Measurements from ENCODE around the gene SHCBP1L.
A peak's percentile ranks its signal among the peaks of the same experiment; 100 is the strongest.

The SHCBP1L gene

DNA sequence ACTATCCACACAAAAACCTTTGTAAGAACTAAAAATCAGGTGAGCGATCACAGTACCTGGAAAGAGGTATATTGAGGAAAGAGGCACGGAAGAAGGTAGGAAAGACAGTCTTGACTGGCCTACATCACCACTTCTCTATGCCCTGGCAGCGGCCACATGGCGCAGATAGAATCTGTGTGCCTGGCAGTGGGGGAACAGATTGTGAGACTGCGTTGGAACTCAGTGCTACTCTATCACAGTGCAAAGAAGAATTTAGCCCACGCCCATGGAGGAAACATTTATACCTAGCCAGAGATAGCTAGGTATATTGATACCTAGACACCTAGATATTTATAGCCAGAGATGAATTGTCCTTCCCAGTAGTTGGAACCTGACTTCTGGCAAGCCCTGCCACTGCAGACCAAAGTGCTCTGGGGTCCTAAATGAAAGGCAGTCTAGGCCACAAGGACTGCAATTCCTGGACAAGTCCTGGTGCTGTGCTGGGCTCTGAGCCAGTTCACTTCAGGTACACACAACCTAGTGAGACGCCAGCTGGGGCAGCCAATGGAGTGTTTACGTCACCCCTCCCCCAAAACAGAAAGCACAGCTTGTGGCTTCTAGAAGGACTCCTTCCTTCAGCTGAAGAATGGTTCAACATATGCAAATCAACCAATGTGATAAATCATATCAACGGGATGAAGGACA lies 61.9 kb downstream of the SHCBP1L start:
- DNase-seq (ENCODE audit: low read depth in 2 of 2), result no peak

DNA sequence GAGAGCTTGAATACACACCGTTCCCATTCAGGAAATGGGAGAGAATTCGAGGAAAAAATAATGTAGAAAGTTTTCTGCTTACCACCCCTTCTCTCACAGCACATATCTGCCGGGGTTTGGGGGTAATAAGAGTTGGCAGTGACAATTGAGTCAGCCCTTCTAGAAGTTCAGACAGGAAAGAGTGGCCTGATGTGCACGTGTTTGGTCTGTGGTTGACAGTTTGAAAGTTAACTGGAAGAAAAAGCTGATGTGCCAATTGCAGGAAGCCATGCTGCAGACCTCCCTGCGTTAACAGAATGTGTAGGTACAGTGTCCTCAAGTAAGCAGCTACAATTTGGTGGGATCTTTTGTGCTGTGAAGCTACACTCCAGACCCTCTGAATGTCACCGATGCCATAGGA lies 63.0 kb downstream of the SHCBP1L start:
- DNase-seq (ENCODE audit: low read depth in 2 of 2), result no peak

DNA sequence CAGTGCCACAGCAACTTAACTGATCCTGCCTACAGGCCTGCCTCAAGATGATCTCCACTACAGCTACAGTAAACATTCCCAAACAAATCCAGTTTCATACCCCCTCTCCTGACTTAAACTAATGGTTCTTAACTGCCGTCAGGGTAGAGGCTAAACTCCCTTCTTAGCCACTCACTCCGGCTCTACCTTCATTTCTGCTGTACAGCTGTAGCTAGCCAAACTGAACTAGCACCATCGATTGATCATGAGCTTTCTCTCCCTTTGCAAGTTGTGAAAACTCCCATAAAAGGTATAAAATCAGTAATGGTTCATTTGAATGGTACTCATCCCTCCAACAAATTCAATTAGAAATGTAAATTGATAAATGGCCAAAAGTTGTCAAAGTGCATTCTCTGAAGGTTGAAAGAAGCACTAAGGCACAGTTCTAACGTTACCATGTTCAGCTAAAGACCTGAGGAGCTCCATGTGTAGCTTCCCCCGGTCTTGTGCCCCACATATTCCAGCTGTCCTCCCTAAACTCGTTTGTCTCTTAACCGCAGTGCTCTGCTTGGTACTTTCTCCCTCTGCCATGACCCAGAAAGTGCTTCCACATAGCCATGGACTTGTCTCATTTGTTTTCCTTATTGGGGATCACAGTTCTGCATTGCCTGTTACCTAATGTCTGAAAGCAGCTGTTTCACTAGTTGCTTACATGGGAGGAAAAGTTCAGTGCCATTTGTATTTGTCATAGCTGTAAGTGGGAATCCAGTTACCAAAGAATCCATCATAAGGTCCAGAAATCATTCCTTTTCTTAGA lies 64.0 kb downstream of the SHCBP1L start:
- DNase-seq (ENCODE audit: low read depth in 2 of 2), result no peak

DNA sequence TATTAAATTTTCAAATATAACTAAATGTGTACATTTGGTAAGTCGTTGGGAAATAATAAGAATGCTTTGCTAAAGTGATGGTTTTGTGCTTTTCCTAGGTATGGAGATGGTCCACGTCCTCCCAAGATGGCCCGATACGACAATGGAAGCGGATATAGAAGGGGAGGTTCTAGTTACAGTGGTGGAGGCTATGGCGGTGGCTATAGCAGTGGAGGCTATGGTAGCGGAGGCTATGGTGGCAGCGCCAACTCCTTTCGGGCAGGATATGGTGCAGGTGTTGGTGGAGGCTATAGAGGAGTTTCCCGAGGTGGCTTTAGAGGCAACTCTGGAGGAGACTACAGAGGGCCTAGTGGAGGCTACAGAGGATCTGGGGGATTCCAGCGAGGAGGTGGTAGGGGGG lies 66.0 kb downstream of the SHCBP1L start:
- no peak for DNase-seq (ENCODE audit: low read depth in 2 of 2)

DNA sequence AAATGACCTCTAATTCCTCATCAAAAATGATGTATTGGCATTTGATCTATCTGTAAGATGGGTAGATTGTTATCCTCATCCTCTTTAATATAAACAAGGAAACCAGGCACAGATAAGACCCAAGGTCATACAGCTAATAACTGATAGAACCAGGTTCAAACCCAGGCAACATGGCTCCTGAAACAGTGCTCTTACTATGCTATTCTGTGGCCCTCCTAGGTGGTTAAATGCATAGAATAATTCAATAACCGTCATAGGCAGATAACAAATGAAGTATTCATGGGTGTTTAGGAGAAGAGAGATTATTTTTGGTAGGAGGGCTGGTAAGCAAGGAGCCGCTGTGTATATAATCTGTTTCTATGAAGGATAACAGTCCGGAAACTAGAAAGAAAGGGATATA lies 67.4 kb downstream of the SHCBP1L start:
- DNase-seq (ENCODE audit: low read depth in 2 of 2), result no peak

DNA sequence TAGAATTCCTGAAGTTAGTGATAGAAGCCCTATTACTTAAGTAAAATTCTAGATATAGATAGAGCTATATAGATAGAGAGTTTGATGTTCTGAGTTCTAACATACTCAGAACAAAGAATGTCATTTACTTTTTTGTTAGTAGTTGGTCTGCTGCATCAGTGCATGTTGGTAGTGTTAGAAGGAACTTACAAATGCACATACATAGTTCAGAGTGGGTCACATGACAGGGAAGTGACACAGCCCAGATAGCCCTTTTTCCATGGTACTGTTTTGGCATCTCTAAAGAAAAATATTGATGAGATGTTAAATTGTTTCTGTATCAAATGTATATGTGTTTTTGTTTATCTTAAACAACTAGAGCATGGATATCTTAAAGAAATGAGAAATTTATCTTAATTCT lies 68.1 kb downstream of the SHCBP1L start:
- no peak for DNase-seq (ENCODE audit: low read depth in 2 of 2)

DNA sequence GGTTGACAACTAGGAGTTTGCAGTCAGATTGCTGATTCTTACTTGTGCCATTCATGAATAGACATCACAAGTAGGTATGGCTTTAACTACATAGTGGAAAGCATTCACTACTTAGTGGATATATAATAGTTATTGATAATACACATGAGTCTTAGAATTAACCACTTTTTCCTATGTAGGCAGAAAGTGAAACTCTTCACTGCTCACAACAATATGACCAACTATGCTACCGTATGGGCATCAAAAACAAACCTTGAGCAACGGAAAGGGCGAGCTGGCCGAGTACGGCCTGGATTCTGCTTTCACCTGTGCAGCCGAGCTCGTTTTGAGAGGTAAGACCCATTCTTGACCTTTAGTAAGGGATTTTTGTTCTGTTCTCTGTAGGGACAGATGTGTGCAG lies 75.1 kb downstream of the SHCBP1L start:
- DNase-seq (ENCODE audit: low read depth in 2 of 2), result peak in 1 of 2 donors; percentile 13

DNA sequence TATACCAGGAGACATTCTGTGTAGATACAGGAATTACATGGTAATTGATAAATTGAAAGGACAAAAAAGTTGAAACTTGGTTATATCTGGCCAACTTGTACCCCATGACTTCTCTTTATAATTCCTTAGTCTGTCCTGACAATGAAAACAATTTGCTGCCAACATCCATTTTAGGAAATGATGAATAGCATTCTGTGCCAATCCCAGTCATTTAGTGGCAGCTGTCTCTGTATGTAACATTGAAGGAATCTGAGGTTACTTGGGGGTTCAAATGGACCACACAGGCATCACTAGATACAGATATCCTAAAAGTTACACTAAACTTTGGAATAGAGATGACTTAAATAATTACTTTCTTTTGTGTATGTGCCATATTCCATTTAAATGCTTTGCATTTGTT lies 75.6 kb downstream of the SHCBP1L start:
- no peak for DNase-seq (ENCODE audit: low read depth in 2 of 2)

DNA sequence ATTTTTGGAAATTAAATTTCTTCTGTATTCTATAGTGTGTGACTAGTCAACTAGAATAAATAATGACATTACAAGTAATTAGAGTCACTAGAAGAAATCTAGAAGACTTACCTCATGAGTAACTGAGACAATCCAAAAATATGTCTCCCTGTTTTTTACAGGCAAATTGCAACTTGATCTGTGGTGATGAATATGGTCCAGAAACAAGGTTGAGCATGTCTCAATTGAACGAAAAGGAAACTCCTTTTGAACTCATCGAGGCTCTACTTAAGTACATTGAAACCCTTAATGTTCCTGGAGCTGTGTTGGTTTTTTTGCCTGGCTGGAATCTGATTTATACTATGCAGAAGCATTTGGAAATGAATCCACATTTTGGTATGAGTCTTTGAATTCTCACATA lies 77.1 kb downstream of the SHCBP1L start:
- DNase-seq (ENCODE audit: low read depth in 2 of 2), result no peak

DNA sequence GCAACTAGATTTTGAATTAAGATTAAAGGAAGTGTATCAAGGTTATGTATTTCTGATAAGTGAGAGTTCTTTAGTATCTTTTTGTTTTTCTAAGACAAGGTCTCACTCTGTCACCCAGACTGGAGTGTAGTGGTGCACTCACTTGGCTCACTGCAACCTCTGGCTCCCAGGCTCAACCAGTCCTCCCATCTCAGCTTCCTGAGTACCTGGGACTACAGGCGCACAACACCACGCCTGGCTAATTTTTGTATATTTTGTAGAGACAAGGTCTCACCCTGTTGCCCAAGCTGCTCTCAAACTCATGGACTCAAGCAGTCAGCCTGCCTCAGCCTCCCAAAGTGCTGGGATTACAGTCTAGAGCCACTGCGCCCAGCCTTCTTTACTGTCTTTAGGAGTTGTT lies 80.1 kb downstream of the SHCBP1L start:
- DNase-seq (ENCODE audit: low read depth in 2 of 2), result no peak

DNA sequence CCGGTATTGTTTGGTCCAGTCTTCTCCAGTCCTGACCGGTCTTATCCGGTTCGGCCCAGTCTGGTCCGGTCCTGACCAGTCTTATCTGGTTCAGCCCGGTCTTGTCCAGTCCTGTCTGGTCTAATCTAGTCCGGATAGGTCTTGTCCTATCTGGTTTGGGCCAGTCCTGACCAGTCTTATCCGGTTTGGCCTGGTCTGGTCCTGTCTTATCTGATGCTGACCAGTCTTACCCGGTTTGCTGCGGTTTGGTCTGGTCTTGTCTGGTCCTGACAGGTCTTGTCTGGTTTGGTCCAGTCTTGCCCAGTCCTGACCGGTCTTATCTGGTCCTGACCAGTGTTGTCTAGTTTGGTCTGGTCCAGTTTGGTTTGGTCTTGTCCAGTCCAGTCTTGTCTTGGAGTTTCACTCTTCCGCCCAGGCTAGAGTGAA lies 83.7 kb downstream of the SHCBP1L start:
- no peak for DNase-seq (ENCODE audit: low read depth in 2 of 2)

DNA sequence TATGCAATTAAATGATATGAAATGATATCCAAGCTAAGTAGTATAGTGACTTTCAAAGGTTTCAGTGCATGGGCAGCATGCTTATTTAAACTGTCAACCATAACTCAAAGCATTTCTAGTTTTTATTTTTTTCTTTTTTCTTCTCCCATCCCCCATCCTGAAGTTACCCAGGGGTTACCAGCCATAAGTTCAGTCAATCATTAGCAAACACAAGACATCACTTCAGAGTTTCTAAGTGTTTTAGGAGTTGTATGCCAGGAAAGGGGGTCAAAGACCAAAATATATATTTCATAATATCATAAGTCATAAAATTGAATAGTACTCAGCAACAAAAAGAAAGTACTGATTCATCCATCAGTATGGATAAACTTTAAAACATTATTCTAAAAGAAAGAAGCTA lies 85.1 kb downstream of the SHCBP1L start:
- no peak for DNase-seq (ENCODE audit: low read depth in 2 of 2)

DNA sequence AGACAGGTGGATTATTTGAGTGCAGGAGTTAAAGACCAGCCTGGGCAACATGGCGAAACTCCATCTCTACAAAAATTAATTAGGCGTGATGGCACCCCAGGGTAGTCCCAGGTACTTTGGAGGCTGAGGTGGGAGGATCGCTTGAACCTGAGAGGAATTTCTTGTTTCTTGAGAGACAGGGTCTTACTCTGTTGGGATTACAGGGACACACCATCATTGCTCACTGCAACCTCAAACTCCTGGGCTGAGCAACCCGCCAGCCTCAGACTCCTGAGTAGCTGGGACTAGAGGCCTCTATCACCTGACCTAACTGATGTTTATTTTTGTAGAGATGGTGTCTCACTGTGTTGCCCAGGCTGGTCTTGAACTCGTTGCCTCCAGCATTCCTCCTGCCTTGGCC lies 89.0 kb downstream of the SHCBP1L start:
- DNase-seq (ENCODE audit: low read depth in 2 of 2), result no peak

DNA sequence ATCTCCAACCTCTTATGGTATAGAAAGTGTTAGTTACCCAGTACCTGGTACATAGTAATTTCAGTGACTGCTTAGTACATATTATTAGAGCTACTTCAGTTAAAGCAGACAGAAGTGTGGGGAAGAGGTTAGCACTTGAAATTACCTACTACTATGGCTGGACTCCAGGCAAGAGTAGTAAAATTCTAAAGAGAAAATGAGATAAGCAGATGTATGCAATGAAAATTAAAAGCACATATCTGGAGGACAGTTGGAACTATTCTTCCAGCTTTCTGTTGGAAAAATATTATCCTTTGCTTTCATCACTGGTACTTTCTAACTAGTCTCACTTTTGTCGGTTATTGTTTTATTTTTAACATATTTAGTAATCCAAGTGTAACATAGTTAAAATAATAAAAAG lies 90.1 kb downstream of the SHCBP1L start:
- DNase-seq (ENCODE audit: low read depth in 2 of 2), result no peak

DNA sequence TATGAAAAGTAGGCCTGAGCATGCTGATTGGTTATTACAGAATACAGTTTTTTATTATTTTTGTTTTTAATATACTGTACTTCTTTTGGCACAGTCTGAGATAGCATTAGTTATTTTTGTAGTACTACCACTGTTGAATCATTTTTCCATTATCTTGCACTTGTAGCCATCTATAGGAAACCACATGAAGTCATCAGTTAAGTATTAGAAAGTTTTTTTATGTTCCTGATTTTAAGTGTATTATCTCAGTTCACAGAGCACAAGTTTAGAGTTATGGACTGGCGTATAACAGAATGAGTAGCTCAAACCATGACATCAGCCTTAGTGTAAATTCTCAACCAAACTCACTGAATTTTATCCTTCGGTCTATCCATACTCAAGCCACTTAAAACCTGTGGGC lies 91.0 kb downstream of the SHCBP1L start:
- DNase-seq (ENCODE audit: low read depth in 2 of 2), result no peak

DNA sequence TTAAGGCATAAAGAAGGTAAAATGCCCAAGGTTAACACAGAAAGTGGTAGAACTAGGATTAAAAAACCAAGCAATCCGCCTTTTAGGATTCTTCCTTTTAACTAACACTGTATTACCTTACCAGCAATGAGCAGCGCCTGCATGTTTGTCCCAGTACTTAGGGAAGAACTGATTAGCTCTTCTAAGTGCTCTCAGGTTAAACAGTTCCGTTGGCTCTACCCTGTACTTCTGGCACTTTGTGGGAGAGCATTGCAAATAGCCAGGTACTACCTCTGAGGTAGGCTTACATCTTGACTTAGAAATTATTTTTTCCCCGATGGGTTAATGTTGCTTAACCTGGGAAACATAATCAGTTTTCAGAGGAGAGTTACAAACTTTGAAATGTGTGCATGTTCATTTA lies 92.3 kb downstream of the SHCBP1L start:
- no peak for DNase-seq (ENCODE audit: low read depth in 2 of 2)

DNA sequence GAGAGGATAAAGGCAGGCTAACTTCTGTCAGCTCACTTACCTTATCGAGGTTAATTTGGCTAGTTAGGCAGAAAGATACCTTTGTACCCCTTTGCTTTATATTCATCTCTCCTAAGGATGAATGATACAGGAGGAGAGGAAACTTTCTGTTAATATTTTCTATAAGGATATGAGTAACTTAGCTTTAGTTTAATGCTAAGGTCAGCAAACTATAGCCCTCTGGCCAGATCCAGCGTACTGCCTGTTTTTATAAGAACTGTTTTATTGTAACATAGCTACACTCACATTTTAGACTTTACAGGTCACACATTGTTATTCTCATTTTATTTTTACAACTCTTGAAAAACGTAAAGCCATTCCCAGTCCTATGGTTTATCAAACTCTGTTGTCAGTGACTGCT lies 95.8 kb downstream of the SHCBP1L start:
- DNase-seq (ENCODE audit: low read depth in 2 of 2), result no peak

DNA sequence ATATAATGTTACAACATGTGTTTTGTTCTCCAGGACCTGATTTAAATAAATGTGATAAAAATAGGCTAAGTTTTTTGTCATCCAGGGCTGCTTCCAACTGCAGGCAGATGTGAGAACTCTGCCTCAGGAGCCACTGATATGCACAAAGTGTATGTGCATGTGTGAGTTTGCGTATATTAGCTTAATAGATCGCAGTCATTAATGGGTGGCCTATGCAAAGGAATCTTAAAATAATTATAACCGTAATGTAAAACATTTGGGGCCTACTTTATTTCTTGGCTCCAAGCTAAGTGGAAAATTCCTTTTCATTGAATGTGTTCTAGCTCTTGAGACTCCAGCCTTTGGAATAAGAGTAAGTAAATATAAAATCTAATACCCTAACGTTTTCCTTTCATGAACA lies 97.1 kb downstream of the SHCBP1L start:
- DNase-seq (ENCODE audit: low read depth in 2 of 2), result no peak

DNA sequence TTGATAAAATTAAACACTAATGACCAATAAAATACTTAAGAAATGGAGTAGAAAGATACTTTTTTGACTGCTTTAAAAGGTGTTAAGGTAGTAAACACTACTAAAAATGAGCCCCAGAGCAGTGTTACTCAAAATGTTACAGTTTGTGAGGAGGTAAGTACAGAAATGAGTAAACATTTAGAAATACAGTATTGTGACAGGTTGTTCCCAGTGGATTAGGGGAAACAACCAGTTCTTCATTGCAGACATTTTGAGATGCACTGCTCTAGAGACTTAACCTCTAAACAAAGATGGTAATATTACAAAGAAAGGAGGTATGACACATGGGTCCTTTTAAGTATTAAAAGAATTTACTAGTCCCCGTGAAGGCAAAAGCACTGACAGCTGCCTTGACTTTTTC lies 101.1 kb downstream of the SHCBP1L start:
- DNase-seq (ENCODE audit: low read depth in 2 of 2), result no peak

DNA sequence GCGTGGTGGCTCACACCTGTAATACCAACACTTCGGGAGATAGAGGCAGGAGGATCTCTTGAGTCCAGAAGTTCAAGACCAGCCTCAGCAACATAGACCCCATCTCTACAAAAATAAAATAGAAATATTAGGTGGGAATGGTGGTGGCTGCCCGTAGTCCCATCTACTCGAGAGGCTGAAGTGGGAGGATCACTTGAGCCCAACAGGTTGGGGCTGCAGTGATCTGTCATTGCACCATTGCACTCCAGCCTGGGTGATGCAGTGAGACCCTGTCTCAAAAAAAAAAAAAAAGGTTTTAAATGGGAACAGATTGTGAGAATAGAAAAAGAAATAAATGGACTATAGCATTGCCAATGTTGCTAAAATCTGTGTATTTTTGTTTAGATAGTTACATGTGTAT lies 102.6 kb downstream of the SHCBP1L start:
- DNase-seq (ENCODE audit: low read depth in 2 of 2), result no peak

All from stimulated activated CD4-positive, alpha-beta T cell treated with anti-CD3 and anti-CD28 coated beads, Interleukin-15, amount 100 ng/mL, for 48 hours (primary cell).